Keratinocyte (primary cell): Measurements from ENCODE around the gene RFWD3. TPM values are rescaled to one million over a fixed set of nuclear protein-coding genes. Genes with fewer than 3 reads are reported as not detected.

Experiments
- DNase-seq: peaks from one replicate; pipeline ENCODE4 v3.0.0-alpha.2; 2011; ENCODE audit warnings: low read depth, missing footprints, low spot score
- FAIRE-seq: peaks from 2 replicates; lab custom pipeline; 2011; peaks lifted over from hg19 to GRCh38; lab: Jason Lieb, UNC
- H2AFZ ChIP-seq: 2 replicates; pipeline ENCODE4 v1.6.0; 2012; ENCODE audit warnings: low read length, control low read depth, inconsistent platforms; ENCODE audit not compliant: control insufficient read depth
- H3K27ac ChIP-seq: 2 replicates; pipeline ENCODE4 v1.5.1; 2011; ENCODE audit warnings: low read length; ENCODE audit not compliant: control insufficient read depth, insufficient read depth
- H3K27me3 ChIP-seq: 3 replicates; pipeline ENCODE4 v1.6.0; 2011; ENCODE audit warnings: low read length; ENCODE audit not compliant: control insufficient read depth, insufficient read depth; ENCODE audit errors: extremely low read depth
- H3K36me3 ChIP-seq, 2 experiments: 2 replicates in 1 of 2; 3 replicates in 1 of 2; pipeline ENCODE4 v1.5.1; 2011; ENCODE audit warnings: low read length in 2 of 2, mild to moderate bottlenecking in 1 of 2; ENCODE audit not compliant: control insufficient read depth in 2 of 2, insufficient read depth in 2 of 2; ENCODE audit errors: extremely low read depth in 1 of 2
- H3K4me1 ChIP-seq: 3 replicates; pipeline ENCODE4 v1.5.1; 2011; ENCODE audit warnings: low read length; ENCODE audit not compliant: control insufficient read depth, insufficient read depth; ENCODE audit errors: extremely low read depth
- H3K4me2 ChIP-seq: 3 replicates; pipeline ENCODE4 v1.6.0; 2011; ENCODE audit warnings: low read depth, low read length; ENCODE audit not compliant: control insufficient read depth, insufficient read depth; ENCODE audit errors: extremely low read depth
- H3K4me3 ChIP-seq, 3 experiments: fragments of 200-600 bp in 1 of 3; sonication (generic) in 1 of 3; 2 replicates in 2 of 3; 3 replicates in 1 of 3; pipeline ENCODE4 v1.5.1; 2011 to 2016; ENCODE audit warnings: low read length in 3 of 3, mild to moderate bottlenecking in 3 of 3, control low read depth in 2 of 3, inconsistent platforms in 1 of 3, low read depth in 1 of 3, mixed read lengths in 1 of 3, mixed run types in 1 of 3, moderate library complexity in 1 of 3; ENCODE audit not compliant: control insufficient read depth in 2 of 3, insufficient read depth in 2 of 3; ENCODE audit errors: extremely low read depth in 1 of 3
- H3K79me2 ChIP-seq: 2 replicates; pipeline ENCODE4 v1.6.0; 2012; ENCODE audit warnings: low read length; ENCODE audit not compliant: control insufficient read depth, insufficient read depth
- H3K9ac ChIP-seq: 3 replicates; pipeline ENCODE4 v1.6.0; 2011; ENCODE audit warnings: low read length; ENCODE audit not compliant: control insufficient read depth, insufficient read depth; ENCODE audit errors: extremely low read depth
- H3K9me1 ChIP-seq: 3 replicates; pipeline ENCODE4 v1.6.0; 2011; ENCODE audit warnings: low read length; ENCODE audit not compliant: control insufficient read depth, insufficient read depth; ENCODE audit errors: extremely low read depth
- H3K9me3 ChIP-seq: 2 replicates; pipeline ENCODE4 v1.5.1; 2012; ENCODE audit warnings: low read depth, low read length; ENCODE audit not compliant: control insufficient read depth
- H4K20me1 ChIP-seq: 3 replicates; pipeline ENCODE4 v1.6.0; 2011; ENCODE audit warnings: low read length; ENCODE audit not compliant: control insufficient read depth, insufficient read depth; ENCODE audit errors: extremely low read depth
- EZH2 ChIP-seq: IDR thresholded peaks from one replicate; pipeline ENCODE4 v1.6.1; 2012; ENCODE audit warnings: inconsistent platforms, mild to moderate bottlenecking, low read length, moderate library complexity
- dilution Hi-C: fragments of 300-500 bp; cut with MboI; formaldehyde crosslinking; loops from one replicate; pipeline ENCODE4 v1.7.0; 2020; ENCODE audit warnings: low sequenced_read_pairs; ENCODE audit not compliant: extremely low pct_ligation_motif_present
- polyA plus RNA-seq, 5 experiments: library from polyadenylated mRNA; depleted of rRNA in 3 of 5; stranded (reverse) in 3 of 5; stranded (forward) in 1 of 5; unstranded in 1 of 5; fragments of >200 nt; gene quantifications; 1 replicate in 1 of 5; 2 replicates in 3 of 5; 3 replicates in 1 of 5; pipeline versions ENCODE4 v1.2.1 to v1.2.3, GENCODE V29; 2011 to 2012; ENCODE audit warnings: missing spikeins in 2 of 5, low read depth in 1 of 5, low replicate concordance in 1 of 5
- TF ChIP-seq, protein P1 (sequence below), 3 experiments: IDR thresholded peaks in 1 of 3; conservative IDR thresholded peaks in 1 of 3; optimal IDR thresholded peaks in 1 of 3; 2 replicates in 2 of 3; 3 replicates in 1 of 3; pipeline versions ENCODE3 to v1.5.1; 2011; ENCODE audit warnings: low read length in 3 of 3, mild to moderate bottlenecking in 3 of 3, moderate library complexity in 2 of 3, control low read depth in 1 of 3, inconsistent platforms in 1 of 3; ENCODE audit not compliant: insufficient read depth in 2 of 3; ENCODE audit errors: extremely low read depth in 1 of 3

Gene RFWD3
- polyA plus RNA-seq, 1 donor (not counting 4 experiments of a cell fraction or from before 2014, with no cell fraction given), result 29.2 TPM

DNA sequence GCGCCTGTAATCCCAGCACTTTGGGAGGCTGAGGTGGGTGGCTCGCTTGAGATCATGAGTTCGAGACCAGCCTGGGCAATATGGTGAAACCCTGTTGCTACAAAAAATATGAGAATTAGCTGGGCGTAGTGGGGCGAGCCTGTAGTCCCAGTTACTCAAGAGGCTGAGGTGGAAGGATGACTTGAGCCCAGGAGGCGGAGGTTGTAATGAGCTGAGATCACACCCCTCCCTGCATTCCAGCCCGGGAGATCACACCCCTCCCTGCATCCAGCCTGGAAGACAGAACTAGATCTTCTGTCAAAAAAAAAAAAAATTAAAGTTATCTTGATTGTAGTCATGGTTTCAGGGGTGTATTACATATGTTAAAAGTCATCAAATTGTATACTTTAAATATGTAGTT, 33.0 kb downstream of the RFWD3 start:
- H3K4me2 ChIP-seq, result no peak overlapping the region
- H2AFZ ChIP-seq, result no peak overlapping the region
- no peaks in the 10 kb centered on the region for H4K20me1 ChIP-seq
- no peaks in the 10 kb centered on the region for H3K27me3 ChIP-seq
- no peaks in the 10 kb centered on the region for H3K4me1 ChIP-seq
- H3K79me2 ChIP-seq, result peaks cover 2% of the 10 kb centered on the region
- FAIRE-seq (no peak), DNase-seq (no peak)
- H3K9me3 ChIP-seq, result no peaks in the 10 kb centered on the region
- no peak overlapping the region for H3K9ac ChIP-seq
- no peak overlapping the region for H3K27ac ChIP-seq
- TF ChIP-seq, protein P1, sequence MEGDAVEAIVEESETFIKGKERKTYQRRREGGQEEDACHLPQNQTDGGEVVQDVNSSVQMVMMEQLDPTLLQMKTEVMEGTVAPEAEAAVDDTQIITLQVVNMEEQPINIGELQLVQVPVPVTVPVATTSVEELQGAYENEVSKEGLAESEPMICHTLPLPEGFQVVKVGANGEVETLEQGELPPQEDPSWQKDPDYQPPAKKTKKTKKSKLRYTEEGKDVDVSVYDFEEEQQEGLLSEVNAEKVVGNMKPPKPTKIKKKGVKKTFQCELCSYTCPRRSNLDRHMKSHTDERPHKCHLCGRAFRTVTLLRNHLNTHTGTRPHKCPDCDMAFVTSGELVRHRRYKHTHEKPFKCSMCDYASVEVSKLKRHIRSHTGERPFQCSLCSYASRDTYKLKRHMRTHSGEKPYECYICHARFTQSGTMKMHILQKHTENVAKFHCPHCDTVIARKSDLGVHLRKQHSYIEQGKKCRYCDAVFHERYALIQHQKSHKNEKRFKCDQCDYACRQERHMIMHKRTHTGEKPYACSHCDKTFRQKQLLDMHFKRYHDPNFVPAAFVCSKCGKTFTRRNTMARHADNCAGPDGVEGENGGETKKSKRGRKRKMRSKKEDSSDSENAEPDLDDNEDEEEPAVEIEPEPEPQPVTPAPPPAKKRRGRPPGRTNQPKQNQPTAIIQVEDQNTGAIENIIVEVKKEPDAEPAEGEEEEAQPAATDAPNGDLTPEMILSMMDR (optimal IDR thresholded peaks at IDR 0.05 in 1 of 3, IDR thresholded peaks at IDR 0.05 in 1 of 3, conservative IDR thresholded peaks at IDR 0.05 in 1 of 3; ENCODE audit: extremely low read depth in 1 of 3, insufficient read depth in 2 of 3, low read length in 3 of 3), result no peak
- no peak for TF ChIP-seq EZH2
- H3K9me1 ChIP-seq, result no peaks in the 10 kb centered on the region
- H3K4me3 ChIP-seq, result no peak overlapping the region
- dilution Hi-C loops, result no loop called here
- peaks cover 18 to 35% of the 10 kb centered on the region in 2 experiments for H3K36me3 ChIP-seq

DNA sequence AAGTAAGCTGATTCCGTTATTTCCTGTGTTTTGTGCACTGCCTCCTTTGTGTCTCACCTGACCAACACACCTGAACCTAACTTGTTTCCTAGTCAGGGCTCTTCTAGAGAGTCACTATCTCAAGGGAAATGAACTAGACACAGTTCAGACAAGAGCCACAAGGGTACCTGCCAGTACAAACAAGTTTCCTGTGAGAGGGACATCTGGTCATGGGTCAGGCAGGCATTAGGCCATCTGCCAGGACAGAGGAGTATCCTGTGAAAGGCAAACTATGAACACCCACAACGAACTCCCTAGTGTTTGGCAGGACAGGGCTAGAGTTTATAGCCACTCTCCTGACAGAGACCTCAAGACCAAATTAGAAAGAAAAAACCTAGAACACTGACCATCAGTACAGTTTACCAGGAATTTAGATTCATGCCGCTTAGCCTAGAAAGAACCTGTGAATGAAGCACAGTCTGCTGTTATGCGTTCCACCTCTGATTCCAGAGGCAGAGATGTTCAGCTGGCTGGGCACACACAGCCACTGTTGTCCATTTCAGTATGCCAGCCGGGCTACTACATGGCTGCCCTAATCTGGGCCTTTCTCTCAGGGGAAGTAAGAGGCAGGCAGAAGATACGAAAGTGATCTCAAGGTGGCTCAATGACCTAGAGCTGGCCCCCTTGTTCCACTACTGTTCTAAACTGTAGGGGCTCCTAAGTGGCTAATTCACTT, 39.0 kb downstream of the RFWD3 start:
- FAIRE-seq (no peak), DNase-seq (no peak)
- H3K4me1 ChIP-seq, result no peaks in the 10 kb centered on the region
- no peak overlapping the region for H3K27ac ChIP-seq
- no peaks in the 10 kb centered on the region for H3K27me3 ChIP-seq
- no peak overlapping the region for H2AFZ ChIP-seq
- H3K79me2 ChIP-seq, result peaks cover 2% of the 10 kb centered on the region
- H3K36me3 ChIP-seq, result peaks cover 31 to 41% of the 10 kb centered on the region in 2 experiments
- TF ChIP-seq, protein P1 (optimal IDR thresholded peaks at IDR 0.05 in 1 of 3, IDR thresholded peaks at IDR 0.05 in 1 of 3, conservative IDR thresholded peaks at IDR 0.05 in 1 of 3; ENCODE audit: extremely low read depth in 1 of 3, insufficient read depth in 2 of 3, low read length in 3 of 3), result no peak
- TF ChIP-seq EZH2, result no peak
- no peak overlapping the region for H3K4me2 ChIP-seq
- H3K4me3 ChIP-seq, result no peak overlapping the region
- dilution Hi-C loops, result no loop called here
- H4K20me1 ChIP-seq, result no peaks in the 10 kb centered on the region
- no peaks in the 10 kb centered on the region for H3K9me1 ChIP-seq
- H3K9me3 ChIP-seq, result no peaks in the 10 kb centered on the region
- H3K9ac ChIP-seq, result no peak overlapping the region
